NK-92 treated with Interleukin-12 subunit alpha and Interleukin-12 subunit beta, amount 100 ng/mL, for 24 hours (cell line): ENCODE results near the gene SPECC1L.

Experiments
- DNase-seq: peaks from one replicate; lab custom pipeline; 2025; lab: John Stamatoyannopoulos, UW

The SPECC1L gene

GRCh38 chr22:24359452-24360120 lies 89.0 kb downstream of the SPECC1L start:
- DNase-seq: no peak

- no peak for DNase-seq
These were observed 91.5 kb downstream of the SPECC1L start for GRCh38 chr22:24361976-24362646.

- no peak for DNase-seq
These were observed 92.6 kb downstream of the SPECC1L start for GRCh38 chr22:24363243-24363642.

- no peak for DNase-seq
These were observed 96.1 kb downstream of the SPECC1L start for GRCh38 chr22:24366701-24367100.

- no peak for DNase-seq
These were observed 97.2 kb downstream of the SPECC1L start for GRCh38 chr22:24367841-24368240.

- DNase-seq: no peak
These were observed 99.8 kb downstream of the SPECC1L start for GRCh38 chr22:24370401-24370800.

GRCh38 chr22:24376002-24376401 lies 105.4 kb downstream of the SPECC1L start:
- no peak for DNase-seq

GRCh38 chr22:24376586-24376985 lies 106.0 kb downstream of the SPECC1L start:
- DNase-seq: no peak

GRCh38 chr22:24379536-24379935 lies 108.9 kb downstream of the SPECC1L start:
- no peak for DNase-seq

- DNase-seq: no peak
These were observed 109.7 kb downstream of the SPECC1L start for GRCh38 chr22:24380220-24380904.

GRCh38 chr22:24380905-24381230 lies 110.2 kb downstream of the SPECC1L start:
- DNase-seq: no peak

- no peak for DNase-seq
These were observed 112.4 kb downstream of the SPECC1L start for GRCh38 chr22:24383061-24383460.

GRCh38 chr22:24384131-24384530 lies 113.5 kb downstream of the SPECC1L start:
- no peak for DNase-seq

- no peak for DNase-seq
These were observed 116.4 kb downstream of the SPECC1L start for GRCh38 chr22:24386937-24387471.

- no peak for DNase-seq
These were observed 119.0 kb downstream of the SPECC1L start for GRCh38 chr22:24389680-24390079.

- no peak for DNase-seq
These were observed 119.5 kb downstream of the SPECC1L start for GRCh38 chr22:24390156-24390555.

- DNase-seq: no peak
These were observed 119.9 kb downstream of the SPECC1L start for GRCh38 chr22:24390576-24390975.

- no peak for DNase-seq
These were observed 121.2 kb downstream of the SPECC1L start for GRCh38 chr22:24391836-24392217.

GRCh38 chr22:24392218-24392931 lies 121.7 kb downstream of the SPECC1L start:
- no peak for DNase-seq

- no peak for DNase-seq
These were observed 122.5 kb downstream of the SPECC1L start for GRCh38 chr22:24393012-24393559.

- DNase-seq: no peak
These were observed 123.2 kb downstream of the SPECC1L start for GRCh38 chr22:24393848-24394247.

GRCh38 chr22:24394254-24394653 lies 123.6 kb downstream of the SPECC1L start:
- DNase-seq: no peak
